OCI-LY7 (cell line): ENCODE results near the gene ARID5B.

Experiments used
- CTCF ChIP-seq: fragments of 200-600 bp; sonication (generic); conservative IDR thresholded peaks from 2 replicates; pipeline ENCODE4 v1.5.1; 2014; ENCODE audit warnings: mild to moderate bottlenecking, antibody characterized with exemption, low read length, moderate library complexity, mixed read lengths
- EZH2phosphoT487 ChIP-seq: fragments of 200-600 bp; sonication (generic); IDR thresholded peaks from 2 replicates; pipeline ENCODE4 v1.6.1; 2018; ENCODE audit warnings: low read depth, borderline replicate concordance, mild to moderate bottlenecking, mixed run types, antibody characterized with exemption, low read length, moderate library complexity, mixed read lengths

DNA sequence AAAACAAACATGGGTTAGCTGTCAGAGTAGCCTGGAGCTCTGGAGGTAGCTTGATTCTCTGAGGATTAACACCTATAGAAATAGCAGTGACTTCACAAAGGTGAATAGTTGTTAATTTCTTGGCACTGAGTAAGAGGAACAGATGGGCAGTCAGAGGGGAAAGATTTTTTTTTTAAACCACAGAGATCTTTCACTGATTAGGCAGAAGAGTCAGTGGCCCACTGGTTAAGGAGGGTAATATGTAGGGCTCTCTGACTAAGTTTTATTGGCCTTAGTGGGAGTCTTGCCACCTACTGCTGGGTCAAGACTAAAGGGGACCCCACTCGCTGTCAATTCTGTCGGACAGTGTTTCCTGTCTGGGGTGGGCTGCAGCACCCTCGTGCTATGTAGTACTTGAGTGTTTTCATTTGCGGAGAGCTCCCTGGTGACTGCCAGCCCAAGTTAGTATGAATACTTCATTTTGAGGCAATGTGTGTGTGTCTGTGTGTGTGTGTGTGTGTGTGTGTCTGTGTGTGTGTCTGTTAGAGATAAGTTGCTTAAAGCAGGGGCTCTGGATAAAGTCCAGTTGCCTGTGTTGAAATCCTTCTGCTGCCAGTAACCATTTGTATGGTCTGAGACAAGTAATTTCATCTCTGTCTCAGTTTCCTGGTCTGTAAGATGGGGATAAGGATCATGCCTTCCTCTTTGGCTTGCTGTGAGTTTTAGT lies 145.2 kb downstream of the ARID5B start:
- TF ChIP-seq CTCF (no peak), EZH2phosphoT487 (no peak)
